Bronchial epithelial cell (primary cell): ENCODE data around the gene FBXO10. TPM values are rescaled to one million over a fixed set of nuclear protein-coding genes. Genes with fewer than 3 reads are reported as not detected.

Source experiments
- DNase-seq: peaks from one replicate; pipeline ENCODE4 v3.0.0-alpha.2; 2010; ENCODE audit warnings: low read depth
- FAIRE-seq: peaks from 2 replicates; lab custom pipeline; 2011; peaks lifted over from hg19 to GRCh38; lab: Jason Lieb, UNC
- H3K27me3 ChIP-seq: 2 replicates; pipeline ENCODE4 v1.5.1; 2011; ENCODE audit warnings: low read length; ENCODE audit not compliant: control insufficient read depth, insufficient read depth
- H3K36me3 ChIP-seq: 2 replicates; pipeline ENCODE4 v1.5.1; 2011; ENCODE audit warnings: low read length; ENCODE audit not compliant: control insufficient read depth, insufficient read depth
- H3K4me3 ChIP-seq: 2 replicates; pipeline ENCODE4 v1.5.1; 2011; ENCODE audit warnings: mild to moderate bottlenecking, low read depth, low read length, control low read depth
- total RNA-seq: library from RNA; depleted of rRNA; stranded (reverse); fragments of >200 nt; gene quantifications from 2 replicates; pipeline ENCODE4 v1.2.1, GENCODE V29; 2014
- TF ChIP-seq, protein P1 (sequence below): IDR thresholded peaks from 2 replicates; pipeline ENCODE4 v1.5.1; 2011; ENCODE audit warnings: mild to moderate bottlenecking, moderate library complexity, low read length, control low read depth, inconsistent platforms; ENCODE audit not compliant: insufficient read depth, severe bottlenecking

FBXO10 gene
- total RNA-seq, 1 donor from 2014 or later = 3.7 TPM

DNA sequence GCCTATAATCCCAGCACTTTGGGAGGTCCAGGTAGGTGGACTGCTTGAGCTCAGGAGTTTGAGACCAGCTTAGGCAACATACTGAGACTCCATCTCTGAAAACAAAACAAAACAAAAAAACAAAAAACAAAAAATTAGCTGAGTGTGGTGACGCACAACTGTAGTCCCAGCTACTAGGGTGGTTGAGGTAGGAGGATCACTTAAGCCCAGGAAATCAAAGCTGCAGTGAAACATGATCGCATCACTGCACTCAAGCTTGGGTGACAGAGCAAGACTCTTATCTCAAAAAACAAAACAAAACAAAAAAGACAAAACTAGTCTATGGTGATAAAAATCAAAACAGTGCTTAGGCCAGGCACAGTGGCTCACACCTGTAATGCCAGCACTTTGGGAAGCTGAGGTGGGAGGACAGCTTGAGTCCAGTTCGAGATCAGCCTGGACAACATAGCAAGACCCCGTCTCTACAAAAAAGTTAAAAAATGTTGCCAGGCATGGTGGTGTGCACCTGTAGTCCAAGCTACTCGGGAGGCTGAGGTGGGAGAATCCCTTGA is 28.8 kb downstream of the FBXO10 start:
- DNase-seq = no peak
- Histone ChIP-seq H3K27me3 (no peaks in the 10 kb centered on the region), H3K4me3 (no peak overlapping the region), H3K36me3 (no peaks in the 10 kb centered on the region)
- TF ChIP-seq, protein P1, sequence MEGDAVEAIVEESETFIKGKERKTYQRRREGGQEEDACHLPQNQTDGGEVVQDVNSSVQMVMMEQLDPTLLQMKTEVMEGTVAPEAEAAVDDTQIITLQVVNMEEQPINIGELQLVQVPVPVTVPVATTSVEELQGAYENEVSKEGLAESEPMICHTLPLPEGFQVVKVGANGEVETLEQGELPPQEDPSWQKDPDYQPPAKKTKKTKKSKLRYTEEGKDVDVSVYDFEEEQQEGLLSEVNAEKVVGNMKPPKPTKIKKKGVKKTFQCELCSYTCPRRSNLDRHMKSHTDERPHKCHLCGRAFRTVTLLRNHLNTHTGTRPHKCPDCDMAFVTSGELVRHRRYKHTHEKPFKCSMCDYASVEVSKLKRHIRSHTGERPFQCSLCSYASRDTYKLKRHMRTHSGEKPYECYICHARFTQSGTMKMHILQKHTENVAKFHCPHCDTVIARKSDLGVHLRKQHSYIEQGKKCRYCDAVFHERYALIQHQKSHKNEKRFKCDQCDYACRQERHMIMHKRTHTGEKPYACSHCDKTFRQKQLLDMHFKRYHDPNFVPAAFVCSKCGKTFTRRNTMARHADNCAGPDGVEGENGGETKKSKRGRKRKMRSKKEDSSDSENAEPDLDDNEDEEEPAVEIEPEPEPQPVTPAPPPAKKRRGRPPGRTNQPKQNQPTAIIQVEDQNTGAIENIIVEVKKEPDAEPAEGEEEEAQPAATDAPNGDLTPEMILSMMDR = no peak
- FAIRE-seq = no peak

DNA sequence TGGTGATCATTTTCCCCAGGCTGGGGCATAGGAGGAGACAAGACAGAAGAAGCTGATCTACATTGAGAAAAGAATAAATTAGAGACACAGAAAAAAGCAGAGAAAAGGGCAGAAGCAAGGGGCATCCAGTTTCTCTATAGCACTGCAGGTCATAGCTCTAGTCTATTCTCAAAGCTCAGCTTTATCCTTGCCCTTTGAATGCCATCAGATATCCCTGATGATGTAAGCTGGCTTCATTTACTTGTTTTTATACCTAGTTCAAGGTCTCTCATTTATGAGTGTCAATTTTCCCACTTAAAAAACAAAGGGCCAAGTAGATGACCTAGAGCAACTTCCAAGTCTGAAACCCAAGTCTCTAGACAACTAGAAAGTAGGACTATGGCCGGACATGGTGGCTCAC is 32.7 kb downstream of the FBXO10 start:
- H3K4me3 ChIP-seq = no peak overlapping the region
- no peaks in the 10 kb centered on the region for H3K27me3 ChIP-seq
- no peak for DNase-seq
- no peaks in the 10 kb centered on the region for H3K36me3 ChIP-seq
- TF ChIP-seq, protein P1 = no peak
- no peak for FAIRE-seq

DNA sequence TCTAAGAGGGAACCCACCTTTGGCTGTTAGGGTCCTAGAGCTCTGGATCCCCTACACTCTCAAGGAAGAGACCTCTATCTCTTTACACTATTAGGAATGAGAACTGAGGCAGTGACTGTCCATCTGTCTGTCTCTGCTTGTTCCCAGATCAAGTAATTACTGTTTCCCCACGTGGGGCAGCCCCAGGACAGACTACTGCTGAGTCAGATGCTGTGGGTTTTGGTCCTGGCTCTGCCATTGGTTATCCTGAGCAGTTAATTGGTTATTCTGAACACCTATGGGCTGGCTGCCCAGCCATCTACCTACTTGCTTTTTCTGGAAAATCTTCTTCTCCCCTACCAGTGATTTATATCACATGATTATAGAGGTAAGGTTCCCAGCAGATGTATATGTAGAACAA is 33.3 kb downstream of the FBXO10 start:
- peak; percentile 62 for DNase-seq

DNA sequence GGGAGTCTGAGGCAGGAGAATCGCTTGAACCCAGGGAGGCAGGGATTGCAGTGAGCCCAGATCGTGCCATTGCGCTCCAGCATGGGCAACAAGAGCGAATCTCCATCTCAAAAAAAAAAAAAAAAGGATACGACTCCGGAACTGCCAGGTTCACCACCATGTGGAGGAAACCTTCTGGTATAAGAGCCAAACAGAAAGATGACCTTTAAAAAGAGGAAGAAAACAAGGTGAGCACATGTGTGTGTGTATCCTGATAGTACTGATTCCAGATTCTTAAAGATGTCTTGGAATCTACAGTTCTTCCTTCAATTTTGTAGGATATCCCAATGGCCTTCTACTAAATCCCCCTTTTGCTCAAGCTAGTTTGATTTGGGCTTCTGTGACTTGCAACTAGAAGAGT is 33.7 kb downstream of the FBXO10 start:
- FAIRE-seq (no peak), DNase-seq (no peak)
- TF ChIP-seq, protein P1 = no peak
- no peaks in the 10 kb centered on the region for H3K36me3 ChIP-seq
- no peak overlapping the region for H3K4me3 ChIP-seq
- no peaks in the 10 kb centered on the region for H3K27me3 ChIP-seq

More for the DNA sequence above, 33.3 kb downstream of the FBXO10 start:
- no peak overlapping the region for H3K4me3 ChIP-seq
- FAIRE-seq = no peak
- no peaks in the 10 kb centered on the region for H3K36me3 ChIP-seq
- TF ChIP-seq, protein P1 = no peak
- no peaks in the 10 kb centered on the region for H3K27me3 ChIP-seq

DNA sequence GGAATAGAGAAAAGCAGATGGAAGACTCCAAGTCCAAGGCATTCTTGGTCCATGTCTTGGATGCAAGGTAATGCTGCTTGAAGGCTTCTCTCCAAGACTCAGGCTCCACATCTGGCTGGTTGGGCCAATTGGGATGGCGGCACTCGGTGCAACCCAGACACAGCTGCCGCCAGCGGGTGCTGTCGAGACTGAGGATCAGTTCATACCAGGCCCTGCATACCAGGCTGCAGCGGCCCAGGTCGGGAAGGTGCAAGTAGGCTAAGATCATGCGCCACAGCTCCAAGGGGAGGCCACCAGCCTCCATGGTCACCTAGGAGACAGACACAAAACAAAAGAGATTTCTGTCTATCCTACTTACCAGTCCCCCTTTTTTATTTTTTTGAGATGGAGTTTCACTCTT is 34.7 kb downstream of the FBXO10 start:
- no peak for FAIRE-seq
- H3K4me3 ChIP-seq = no peak overlapping the region
- no peaks in the 10 kb centered on the region for H3K36me3 ChIP-seq
- H3K27me3 ChIP-seq = no peaks in the 10 kb centered on the region
- TF ChIP-seq, protein P1 = no peak
- no peak for DNase-seq

DNA sequence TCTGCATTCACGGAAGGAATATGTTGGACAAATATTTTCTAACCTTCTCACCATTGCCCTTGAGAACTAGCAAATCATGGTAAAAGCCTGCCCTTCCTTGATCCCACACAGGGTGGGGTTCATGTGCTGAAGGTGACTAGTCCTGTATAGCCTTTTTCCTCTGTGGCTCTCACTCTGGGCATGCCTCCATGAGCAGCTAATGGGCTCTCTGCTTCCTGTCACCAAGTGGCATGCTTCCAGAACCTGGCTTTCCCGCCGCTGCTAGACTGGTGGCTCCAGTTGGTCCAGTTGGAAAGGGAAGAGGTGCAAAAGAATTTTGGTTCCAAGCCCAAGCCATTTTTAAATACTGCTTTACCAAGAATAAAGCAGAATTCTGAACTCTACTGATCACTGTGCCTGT is 35.5 kb downstream of the FBXO10 start:
- TF ChIP-seq, protein P1 = no peak
- no peaks in the 10 kb centered on the region for H3K27me3 ChIP-seq
- H3K36me3 ChIP-seq = peaks cover 3% of the 10 kb centered on the region
- no peak overlapping the region for H3K4me3 ChIP-seq
- DNase-seq (no peak), FAIRE-seq (no peak)
